SK-N-SH (cell line): Measurements from ENCODE around the gene LIN7C. TPM values are rescaled to one million over a fixed set of nuclear protein-coding genes. Genes with fewer than 3 reads are reported as not detected.

ENCODE experiments used
- CTCF ChIA-PET: fragments of 300-600, 350-600 bp; formaldehyde crosslinking; extraction: SDS; loops from one replicate; lab custom pipeline; 2021; lab: Yijun Ruan, JAX
- POLR2A ChIA-PET: fragments of 350-600 bp; sonication (Branson Sonifier 250); formaldehyde crosslinking; extraction: SDS; loops from one replicate; lab custom pipeline; 2020; ENCODE audit warnings: antibody characterized with exemption, inconsistent platforms; lab: Yijun Ruan, JAX
- DNase-seq: peaks from one replicate; pipeline ENCODE4 v3.0.0; 2012
- H2AFZ ChIP-seq: fragments of 200-600 bp; sonication (generic); 2 replicates; pipeline ENCODE4 v1.8.1; 2016; ENCODE audit warnings: antibody characterized with exemption, mild to moderate bottlenecking, low read depth
- H3F3A ChIP-seq: fragments of 200-600 bp; sonication (generic); replicated peaks from 2 replicates; pipeline ENCODE3; 2016; ENCODE audit warnings: antibody characterized with exemption, mild to moderate bottlenecking; ENCODE audit not compliant: insufficient read depth
- H3K27ac ChIP-seq, 2 experiments: fragments of 200-500 bp in 1 of 2; fragments of 200-600 bp in 1 of 2; sonication (Bioruptor generic) in 1 of 2; sonication (generic), shearing (Covaris generic) in 1 of 2; 2 replicates each; pipeline versions ENCODE4 v1.5.1 to v1.6.1; 2014 to 2016; ENCODE audit warnings: low read depth in 2 of 2, inconsistent platforms in 1 of 2, low read length in 1 of 2, mild to moderate bottlenecking in 1 of 2, mixed read lengths in 1 of 2
- H3K27me3 ChIP-seq: fragments of 200-600 bp; sonication (generic), shearing (Covaris generic); 2 replicates; pipeline ENCODE4 v1.6.1; 2016; ENCODE audit warnings: mixed run types; ENCODE audit not compliant: insufficient read depth
- H3K36me3 ChIP-seq, 2 experiments: fragments of 200-500 bp in 1 of 2; fragments of 200-600 bp in 1 of 2; sonication (Bioruptor generic) in 1 of 2; sonication (generic) in 1 of 2; replicated peaks in 1 of 2; 2 replicates each; pipeline versions ENCODE3 to v1.5.1; 2014 to 2016; ENCODE audit warnings: low read length in 1 of 2, mild to moderate bottlenecking in 1 of 2; ENCODE audit not compliant: insufficient read depth in 2 of 2, control insufficient read depth in 1 of 2
- H3K4me1 ChIP-seq, 2 experiments: fragments of 200-500 bp in 1 of 2; fragments of 200-600 bp in 1 of 2; sonication (Bioruptor generic) in 1 of 2; sonication (generic), shearing (Covaris generic) in 1 of 2; 2 replicates each; pipeline versions ENCODE4 v1.5.1 to v1.6.1; 2014 to 2016; ENCODE audit warnings: low read depth in 1 of 2, low read length in 1 of 2, mixed run types in 1 of 2; ENCODE audit not compliant: insufficient read depth in 2 of 2, control insufficient read depth in 1 of 2
- H3K4me2 ChIP-seq: fragments of 200-600 bp; sonication (generic), shearing (Covaris generic); 2 replicates; pipeline ENCODE4 v1.6.1; 2017; ENCODE audit warnings: mixed run types
- H3K4me3 ChIP-seq, 2 experiments: fragments of 200-500 bp in 1 of 2; fragments of 200-600 bp in 1 of 2; sonication (Bioruptor generic) in 1 of 2; sonication (generic), shearing (Covaris generic) in 1 of 2; 2 replicates each; pipeline versions ENCODE4 v1.5.1 to v1.8.1; 2014 to 2016; ENCODE audit warnings: low read depth in 2 of 2, inconsistent platforms in 1 of 2, low read length in 1 of 2, mild to moderate bottlenecking in 1 of 2, mixed read lengths in 1 of 2, moderate library complexity in 1 of 2
- H3K79me2 ChIP-seq: fragments of 200-600 bp; sonication (generic); 2 replicates; pipeline ENCODE4 v1.8.1; 2017; ENCODE audit warnings: mild to moderate bottlenecking; ENCODE audit not compliant: insufficient read depth
- H3K9ac ChIP-seq: fragments of 200-600 bp; sonication (generic); 2 replicates; pipeline ENCODE4 v1.6.1; 2017; ENCODE audit warnings: mixed run types
- H3K9me2 ChIP-seq: fragments of 200-600 bp; sonication (generic); 2 replicates; pipeline ENCODE4 v1.6.1; 2017; ENCODE audit warnings: mixed run types
- H3K9me3 ChIP-seq: fragments of 200-600 bp; sonication (generic); 2 replicates; pipeline ENCODE4 v1.6.1; 2017; ENCODE audit warnings: mixed run types, mild to moderate bottlenecking, moderate library complexity
- H4K20me1 ChIP-seq: fragments of 200-600 bp; sonication (generic); 2 replicates; pipeline ENCODE4 v1.6.1; 2017; ENCODE audit warnings: mild to moderate bottlenecking, mixed run types; ENCODE audit not compliant: insufficient read depth
- CHD2 ChIP-seq: fragments of 150-350 bp; IDR thresholded peaks from 2 replicates; pipeline ENCODE4 v1.6.1; 2018; ENCODE audit warnings: low read length; ENCODE audit not compliant: partially characterized antibody
- ELF1 ChIP-seq: IDR thresholded peaks from 2 replicates; pipeline ENCODE4 v1.4.0; 2012
- EP300 ChIP-seq, 2 experiments: IDR thresholded peaks; 2 replicates each; pipeline versions ENCODE4 v1.4.0 to v1.6.1; 2012; ENCODE audit warnings: borderline replicate concordance in 1 of 2, low read depth in 1 of 2, low read length in 1 of 2
- FOXJ3 ChIP-seq: sonication (generic); formaldehyde crosslinking; IDR thresholded peaks from 2 replicates; pipeline ENCODE4 v1.5.1; 2020; ENCODE audit warnings: mild to moderate bottlenecking, missing genetic modification reagents
- GABPA ChIP-seq: IDR thresholded peaks from 2 replicates; pipeline ENCODE4 v1.4.0; 2012; ENCODE audit warnings: low read depth, mild to moderate bottlenecking
- GATA2 ChIP-seq: sonication (generic); formaldehyde crosslinking; IDR thresholded peaks from 2 replicates; pipeline ENCODE4 v1.5.0; 2020; ENCODE audit warnings: mild to moderate bottlenecking, missing genetic modification reagents
- MEF2A ChIP-seq: IDR thresholded peaks from 2 replicates; pipeline ENCODE4 v1.4.0; 2012; ENCODE audit warnings: low read depth, borderline replicate concordance
- MXI1 ChIP-seq: IDR thresholded peaks from 2 replicates; pipeline ENCODE4 v1.6.1; 2012; ENCODE audit warnings: mild to moderate bottlenecking, low read depth, low read length, improper control_type of control experiment
- NRF1 ChIP-seq: IDR thresholded peaks from 2 replicates; pipeline ENCODE4 v1.6.1; 2012; ENCODE audit warnings: low read depth, mild to moderate bottlenecking, low read length
- RAD21 ChIP-seq: IDR thresholded peaks from 2 replicates; pipeline ENCODE4 v1.6.1; 2012; ENCODE audit warnings: mild to moderate bottlenecking, low read length
- RCOR1 ChIP-seq: fragments of 150-350 bp; IDR thresholded peaks from 2 replicates; pipeline ENCODE4 v1.6.1; 2017; ENCODE audit warnings: antibody characterized with exemption, low read length
- RXRA ChIP-seq: IDR thresholded peaks from 2 replicates; pipeline ENCODE4 v1.4.0; 2012; ENCODE audit warnings: low read depth, mild to moderate bottlenecking, borderline replicate concordance
- SIN3A ChIP-seq: IDR thresholded peaks from 2 replicates; pipeline ENCODE4 v1.6.1; 2012; ENCODE audit warnings: low read depth, mild to moderate bottlenecking, low read length, moderate library complexity, borderline replicate concordance
- TAF1 ChIP-seq: IDR thresholded peaks from 2 replicates; pipeline ENCODE4 v1.6.1; 2012; ENCODE audit warnings: low read depth, mild to moderate bottlenecking, low read length, moderate library complexity, borderline replicate concordance
- TEAD4 ChIP-seq: IDR thresholded peaks from 2 replicates; pipeline ENCODE4 v1.4.0; 2012; ENCODE audit warnings: mild to moderate bottlenecking, borderline replicate concordance; ENCODE audit not compliant: insufficient read depth
- YY1 ChIP-seq: IDR thresholded peaks from 2 replicates; pipeline ENCODE4 v1.4.0; 2012; ENCODE audit warnings: low read depth, mild to moderate bottlenecking
- WGBS: methylation state at CpG from one replicate; pipeline ENCODE4 v1.1.6; 2017; ENCODE audit warnings: low lambda C conversion rate; 5-methylcytosine and 5-hydroxymethylcytosine counted together
- polyA plus RNA-seq, 3 experiments: library from polyadenylated mRNA; depleted of rRNA; stranded (reverse); fragments of >200 nt; gene quantifications; 2 replicates each; pipeline ENCODE4 v1.2.3, GENCODE V29; 2012
- TF ChIP-seq, protein P1 (sequence below): IDR thresholded peaks from 2 replicates; pipeline ENCODE4 v1.4.0; 2012; ENCODE audit warnings: low read depth
- TF ChIP-seq, protein P2 (sequence below): IDR thresholded peaks from 2 replicates; pipeline ENCODE4 v1.4.0; 2012; ENCODE audit warnings: low read depth, borderline replicate concordance
- TF ChIP-seq, protein P3 (sequence below): fragments of 150-350 bp; IDR thresholded peaks from 2 replicates; pipeline ENCODE4 v1.6.1; 2017; ENCODE audit warnings: antibody characterized with exemption, low read length, low read depth, borderline replicate concordance
- TF ChIP-seq, protein P4 (sequence below): fragments of 200-600 bp; sonication (generic); IDR thresholded peaks from 2 replicates; pipeline ENCODE4 v1.6.1; 2017; ENCODE audit warnings: antibody characterized with exemption, mild to moderate bottlenecking, moderate library complexity

Gene LIN7C
- polyA plus RNA-seq, 1 of the 3 experiments (the other 2 are of a cell fraction): 7.3 TPM

DNA sequence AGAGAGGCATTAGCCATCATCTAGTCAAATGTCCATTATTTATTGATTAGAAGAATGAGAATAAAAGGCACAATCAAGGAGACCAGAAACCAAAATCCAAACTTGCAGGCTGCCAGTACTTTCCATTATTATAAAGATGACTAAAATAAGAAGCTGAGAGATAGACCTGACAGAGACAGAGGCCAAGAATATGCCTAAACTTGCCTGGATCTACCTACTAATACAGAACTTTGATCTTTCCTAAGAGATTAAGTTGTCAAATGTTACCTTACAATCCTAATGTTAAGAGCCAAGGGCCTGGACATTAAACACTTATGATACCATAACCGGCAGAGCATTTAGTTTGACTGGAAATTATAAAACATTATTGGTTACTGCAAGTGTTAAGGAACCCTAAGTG is 40.2 kb downstream of the LIN7C start:
- Histone ChIP-seq H3F3A (no peaks in the 10 kb centered on the region), H2AFZ (no peak overlapping the region), H3K9me3 (no peaks in the 10 kb centered on the region), H4K20me1 (no peaks in the 10 kb centered on the region; the same call in 1 of the 2 replicates), H3K9me2 (no peaks in the 10 kb centered on the region), H3K27me3 (no peaks in the 10 kb centered on the region), H3K4me1 (peaks cover 8 to 61% of the 10 kb centered on the region in 2 experiments), H3K9ac (no peak overlapping the region), H3K4me3 (no peak overlapping the region), H3K36me3 (no peaks in the 10 kb centered on the region), H3K79me2 (peaks cover 41% of the 10 kb centered on the region), H3K27ac (no peak overlapping the region), H3K4me2 (no peak overlapping the region)
- no peak for DNase-seq
- TF ChIP-seq GABPA: no peak
- no peak for TF ChIP-seq RAD21
- no peak for TF ChIP-seq CHD2
- no peak for TF ChIP-seq YY1
- no peak for TF ChIP-seq SIN3A
- TF ChIP-seq, protein P1, sequence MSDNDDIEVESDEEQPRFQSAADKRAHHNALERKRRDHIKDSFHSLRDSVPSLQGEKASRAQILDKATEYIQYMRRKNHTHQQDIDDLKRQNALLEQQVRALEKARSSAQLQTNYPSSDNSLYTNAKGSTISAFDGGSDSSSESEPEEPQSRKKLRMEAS: no peak
- TF ChIP-seq, protein P2, sequence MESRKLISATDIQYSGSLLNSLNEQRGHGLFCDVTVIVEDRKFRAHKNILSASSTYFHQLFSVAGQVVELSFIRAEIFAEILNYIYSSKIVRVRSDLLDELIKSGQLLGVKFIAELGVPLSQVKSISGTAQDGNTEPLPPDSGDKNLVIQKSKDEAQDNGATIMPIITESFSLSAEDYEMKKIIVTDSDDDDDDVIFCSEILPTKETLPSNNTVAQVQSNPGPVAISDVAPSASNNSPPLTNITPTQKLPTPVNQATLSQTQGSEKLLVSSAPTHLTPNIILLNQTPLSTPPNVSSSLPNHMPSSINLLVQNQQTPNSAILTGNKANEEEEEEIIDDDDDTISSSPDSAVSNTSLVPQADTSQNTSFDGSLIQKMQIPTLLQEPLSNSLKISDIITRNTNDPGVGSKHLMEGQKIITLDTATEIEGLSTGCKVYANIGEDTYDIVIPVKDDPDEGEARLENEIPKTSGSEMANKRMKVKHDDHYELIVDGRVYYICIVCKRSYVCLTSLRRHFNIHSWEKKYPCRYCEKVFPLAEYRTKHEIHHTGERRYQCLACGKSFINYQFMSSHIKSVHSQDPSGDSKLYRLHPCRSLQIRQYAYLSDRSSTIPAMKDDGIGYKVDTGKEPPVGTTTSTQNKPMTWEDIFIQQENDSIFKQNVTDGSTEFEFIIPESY: no peak
- no peak for TF ChIP-seq NRF1
- no peak for TF ChIP-seq EP300 (IDR thresholded peaks at IDR 0.05; ENCODE audit: borderline replicate concordance in 1 of 2, low read depth in 1 of 2, low read length in 1 of 2)
- no peak for TF ChIP-seq FOXJ3 (CRISPR knock-in tag)
- no peak for TF ChIP-seq MXI1
- TF ChIP-seq, protein P3, sequence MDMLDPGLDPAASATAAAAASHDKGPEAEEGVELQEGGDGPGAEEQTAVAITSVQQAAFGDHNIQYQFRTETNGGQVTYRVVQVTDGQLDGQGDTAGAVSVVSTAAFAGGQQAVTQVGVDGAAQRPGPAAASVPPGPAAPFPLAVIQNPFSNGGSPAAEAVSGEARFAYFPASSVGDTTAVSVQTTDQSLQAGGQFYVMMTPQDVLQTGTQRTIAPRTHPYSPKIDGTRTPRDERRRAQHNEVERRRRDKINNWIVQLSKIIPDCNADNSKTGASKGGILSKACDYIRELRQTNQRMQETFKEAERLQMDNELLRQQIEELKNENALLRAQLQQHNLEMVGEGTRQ: no peak
- TF ChIP-seq ELF1: no peak
- TF ChIP-seq, protein P4, sequence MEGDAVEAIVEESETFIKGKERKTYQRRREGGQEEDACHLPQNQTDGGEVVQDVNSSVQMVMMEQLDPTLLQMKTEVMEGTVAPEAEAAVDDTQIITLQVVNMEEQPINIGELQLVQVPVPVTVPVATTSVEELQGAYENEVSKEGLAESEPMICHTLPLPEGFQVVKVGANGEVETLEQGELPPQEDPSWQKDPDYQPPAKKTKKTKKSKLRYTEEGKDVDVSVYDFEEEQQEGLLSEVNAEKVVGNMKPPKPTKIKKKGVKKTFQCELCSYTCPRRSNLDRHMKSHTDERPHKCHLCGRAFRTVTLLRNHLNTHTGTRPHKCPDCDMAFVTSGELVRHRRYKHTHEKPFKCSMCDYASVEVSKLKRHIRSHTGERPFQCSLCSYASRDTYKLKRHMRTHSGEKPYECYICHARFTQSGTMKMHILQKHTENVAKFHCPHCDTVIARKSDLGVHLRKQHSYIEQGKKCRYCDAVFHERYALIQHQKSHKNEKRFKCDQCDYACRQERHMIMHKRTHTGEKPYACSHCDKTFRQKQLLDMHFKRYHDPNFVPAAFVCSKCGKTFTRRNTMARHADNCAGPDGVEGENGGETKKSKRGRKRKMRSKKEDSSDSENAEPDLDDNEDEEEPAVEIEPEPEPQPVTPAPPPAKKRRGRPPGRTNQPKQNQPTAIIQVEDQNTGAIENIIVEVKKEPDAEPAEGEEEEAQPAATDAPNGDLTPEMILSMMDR: no peak
- TF ChIP-seq TEAD4: no peak
- no peak for TF ChIP-seq RXRA
- TF ChIP-seq TAF1: no peak
- TF ChIP-seq RCOR1: no peak
- TF ChIP-seq GATA2 (CRISPR knock-in tag): no peak
- TF ChIP-seq MEF2A: no peak
- 86% methylated on average over 1 of the region's 1 CpG for WGBS
- ChIA-PET CTCF (interaction anchor here (1.0 to 2.1 kb wide), 2 partner anchors 9 to 20 kb away, joined by 3 to 4 read pairs; no protein-coding TSS in a partner anchor), POLR2A (no interaction called here)
